AG09319 (cell line): ENCODE data around the gene ALOX5.
"Not testable (repeated sequence)": the region's sequence is repeated elsewhere in the genome, so short reads cannot be mapped to it uniquely, and the experiment has no call there.

Experiments used
- DNase-seq: peaks from one replicate; pipeline ENCODE4 v3.0.0-alpha.2; 2010; ENCODE audit warnings: low read depth; ENCODE audit errors: extremely low read depth
- TF ChIP-seq, protein P1 (sequence below): IDR thresholded peaks from 2 replicates; pipeline ENCODE4 v1.5.1; 2011; ENCODE audit warnings: low read depth, mild to moderate bottlenecking, inconsistent platforms, low read length, moderate library complexity

ALOX5 gene

DNA sequence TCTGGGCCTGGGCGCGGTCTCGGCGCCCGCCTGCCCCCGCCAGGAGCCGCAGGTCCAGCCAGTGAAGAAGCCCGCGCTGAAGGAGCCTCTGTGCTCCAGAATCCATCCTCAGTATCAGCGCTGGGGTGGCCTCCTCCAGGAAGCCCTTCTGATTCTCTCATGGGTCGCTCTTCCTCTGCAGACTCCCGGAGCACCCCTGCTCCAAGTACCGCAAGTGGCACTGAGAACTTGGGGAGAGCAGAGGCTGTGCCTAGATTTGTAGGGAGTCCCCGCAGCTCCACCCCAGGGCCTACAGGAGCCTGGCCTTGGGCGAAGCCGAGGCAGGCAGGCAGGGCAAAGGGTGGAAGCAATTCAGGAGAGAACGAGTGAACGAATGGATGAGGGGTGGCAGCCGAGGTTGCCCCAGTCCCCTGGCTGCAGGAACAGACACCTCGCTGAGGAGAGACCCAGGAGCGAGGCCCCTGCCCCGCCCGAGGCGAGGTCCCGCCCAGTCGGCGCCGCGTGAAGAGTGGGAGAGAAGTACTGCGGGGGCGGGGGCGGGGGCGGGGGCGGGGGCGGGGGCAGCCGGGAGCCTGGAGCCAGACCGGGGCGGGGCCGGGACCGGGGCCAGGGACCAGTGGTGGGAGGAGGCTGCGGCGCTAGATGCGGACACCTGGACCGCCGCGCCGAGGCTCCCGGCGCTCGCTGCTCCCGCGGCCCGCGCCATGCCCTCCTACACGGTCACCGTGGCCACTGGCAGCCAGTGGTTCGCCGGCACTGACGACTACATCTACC lies at the start of gene ALOX5:
TSS of gene ALOX5 (plus strand) at position 641 of the 774 bp plus-strand sequence. CDS start at position 705, 64 bp downstream.
- no peak for DNase-seq
- TF ChIP-seq, protein P1, sequence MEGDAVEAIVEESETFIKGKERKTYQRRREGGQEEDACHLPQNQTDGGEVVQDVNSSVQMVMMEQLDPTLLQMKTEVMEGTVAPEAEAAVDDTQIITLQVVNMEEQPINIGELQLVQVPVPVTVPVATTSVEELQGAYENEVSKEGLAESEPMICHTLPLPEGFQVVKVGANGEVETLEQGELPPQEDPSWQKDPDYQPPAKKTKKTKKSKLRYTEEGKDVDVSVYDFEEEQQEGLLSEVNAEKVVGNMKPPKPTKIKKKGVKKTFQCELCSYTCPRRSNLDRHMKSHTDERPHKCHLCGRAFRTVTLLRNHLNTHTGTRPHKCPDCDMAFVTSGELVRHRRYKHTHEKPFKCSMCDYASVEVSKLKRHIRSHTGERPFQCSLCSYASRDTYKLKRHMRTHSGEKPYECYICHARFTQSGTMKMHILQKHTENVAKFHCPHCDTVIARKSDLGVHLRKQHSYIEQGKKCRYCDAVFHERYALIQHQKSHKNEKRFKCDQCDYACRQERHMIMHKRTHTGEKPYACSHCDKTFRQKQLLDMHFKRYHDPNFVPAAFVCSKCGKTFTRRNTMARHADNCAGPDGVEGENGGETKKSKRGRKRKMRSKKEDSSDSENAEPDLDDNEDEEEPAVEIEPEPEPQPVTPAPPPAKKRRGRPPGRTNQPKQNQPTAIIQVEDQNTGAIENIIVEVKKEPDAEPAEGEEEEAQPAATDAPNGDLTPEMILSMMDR, result no peak

DNA sequence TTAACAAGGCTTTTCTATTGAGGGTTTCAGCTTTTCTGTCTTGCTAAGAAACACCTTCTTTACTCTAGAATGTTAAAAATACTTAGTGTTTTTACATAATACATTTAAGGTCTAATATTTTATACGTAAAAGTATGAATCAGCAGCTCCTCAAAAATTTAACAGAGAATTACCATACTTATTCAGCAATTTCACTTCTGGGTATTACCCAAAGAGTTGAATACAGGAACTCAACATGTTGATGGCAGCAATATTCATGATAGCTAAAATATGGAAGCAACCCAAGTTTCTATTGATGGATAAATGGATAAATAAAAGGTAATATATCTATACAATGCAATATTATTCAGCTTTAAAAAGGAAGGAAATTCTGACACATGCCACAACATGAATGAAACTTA lies 48.9 kb upstream of the ALOX5 start:
- no peak for DNase-seq
- TF ChIP-seq, protein P1, result no peak

DNA sequence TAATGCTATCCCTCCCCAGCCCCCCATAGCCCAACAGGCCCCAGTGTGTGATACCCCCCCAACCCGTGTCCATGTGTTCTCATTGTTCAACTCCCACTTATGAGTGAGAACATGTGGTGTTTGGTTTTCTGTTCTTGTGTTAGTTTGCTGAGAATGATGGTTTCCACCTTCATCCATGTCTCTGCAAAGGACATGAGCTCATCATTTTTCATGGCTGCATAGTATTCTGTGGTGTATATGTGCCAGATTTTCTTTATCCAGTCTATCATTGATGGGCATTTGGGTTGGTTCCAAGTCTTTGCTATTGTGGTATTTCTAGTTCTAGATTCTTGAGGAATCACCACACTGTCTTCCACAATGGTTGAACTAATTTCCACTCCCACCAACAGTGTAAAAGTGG lies 47.2 kb upstream of the ALOX5 start:
- DNase-seq, result not testable (repeated sequence)

DNA sequence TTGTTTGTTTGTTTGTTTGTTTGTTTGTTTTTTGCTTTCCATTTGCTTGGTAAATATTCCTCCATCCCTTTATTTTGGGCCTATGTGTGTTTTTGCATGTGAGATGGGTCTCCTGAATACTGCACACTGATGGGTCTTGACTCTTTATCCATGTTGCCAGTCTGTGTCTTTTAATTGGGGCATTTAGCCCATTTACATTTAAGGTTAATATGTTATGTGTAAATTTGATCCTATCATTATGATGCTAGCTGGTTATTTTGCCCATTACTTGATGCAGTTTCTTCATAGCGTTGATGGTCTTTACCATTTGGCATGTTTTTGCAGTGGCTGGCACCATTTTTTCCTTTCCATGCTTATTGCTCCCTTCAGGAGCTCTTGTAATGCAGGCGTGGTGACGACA lies 42.2 kb upstream of the ALOX5 start:
- DNase-seq, result not testable (repeated sequence)

DNA sequence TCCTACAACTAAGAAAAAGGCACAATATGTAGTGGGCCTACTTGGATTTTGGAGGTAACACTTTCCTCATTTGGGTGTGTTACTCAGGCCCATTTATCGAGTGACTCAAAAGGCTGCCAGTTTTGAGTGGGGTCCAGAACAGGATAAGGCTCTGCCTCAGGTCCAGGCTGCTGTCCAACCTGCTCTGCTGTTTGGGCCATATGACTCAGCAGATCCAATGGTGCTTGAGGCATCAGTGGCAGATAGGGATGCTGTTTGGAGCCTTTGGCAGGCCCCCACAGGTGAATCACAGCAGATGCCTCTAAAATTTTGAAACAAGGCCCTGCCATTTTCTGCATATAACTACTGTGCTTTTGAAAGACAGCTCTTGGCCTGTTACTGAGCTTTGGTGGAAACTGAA lies 34.1 kb upstream of the ALOX5 start:
- DNase-seq, result no peak

DNA sequence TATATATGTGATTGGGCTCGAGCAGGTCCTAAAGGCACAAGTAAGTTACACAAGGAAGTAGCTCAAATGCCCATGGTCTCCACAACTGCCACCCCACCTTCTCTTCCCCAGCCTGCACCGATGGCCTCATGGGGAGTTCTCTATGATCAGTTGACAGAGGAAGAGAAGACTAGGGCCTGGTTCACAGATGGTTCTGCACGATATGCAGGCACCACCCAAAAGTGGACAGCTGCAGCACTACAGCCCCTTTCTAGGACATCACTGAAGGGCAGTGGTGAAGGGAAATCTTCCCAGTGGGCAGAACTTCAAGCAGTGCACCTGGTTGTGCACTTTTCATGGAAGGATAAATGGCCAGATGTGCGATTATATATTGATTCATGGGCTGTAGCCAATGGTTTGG lies 33.6 kb upstream of the ALOX5 start:
- not testable (repeated sequence) for DNase-seq

More for the DNA sequence above, 34.1 kb upstream of the ALOX5 start:
- TF ChIP-seq, protein P1, result no peak

DNA sequence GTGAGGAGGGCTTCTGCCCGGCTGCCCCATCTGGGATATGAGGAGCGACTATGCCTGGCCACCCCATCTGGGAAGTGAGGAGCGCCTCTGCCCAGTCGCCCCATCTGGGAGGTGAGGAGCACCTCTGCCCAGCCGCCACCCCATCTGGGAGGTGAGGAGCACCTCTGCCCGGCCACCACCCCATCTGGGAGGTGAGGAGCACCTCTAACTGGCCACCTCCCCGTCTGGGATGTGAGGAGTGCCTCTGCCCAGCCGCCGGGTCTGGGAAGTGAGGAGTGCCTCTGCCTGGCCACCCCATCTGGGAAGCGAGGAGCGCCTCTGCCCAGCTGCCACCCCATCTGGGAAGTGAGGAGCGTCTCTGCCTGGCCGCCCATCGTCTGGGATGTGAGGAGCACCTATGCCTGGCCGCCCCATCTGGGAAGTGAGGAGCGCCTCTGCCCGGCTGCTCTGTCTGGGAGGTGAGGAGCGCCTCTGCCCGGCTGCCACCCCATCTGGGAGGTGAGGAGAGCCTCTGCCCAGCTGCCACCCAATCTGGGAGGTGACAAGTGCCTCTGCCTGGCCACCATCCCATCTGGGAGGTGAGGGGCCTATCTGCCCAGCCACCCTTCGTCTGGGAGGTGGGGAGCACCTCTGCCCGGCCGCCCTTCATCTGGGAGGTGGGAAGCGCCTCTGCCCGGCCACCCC lies 27.2 kb upstream of the ALOX5 start:
- not testable (repeated sequence) for DNase-seq

DNA sequence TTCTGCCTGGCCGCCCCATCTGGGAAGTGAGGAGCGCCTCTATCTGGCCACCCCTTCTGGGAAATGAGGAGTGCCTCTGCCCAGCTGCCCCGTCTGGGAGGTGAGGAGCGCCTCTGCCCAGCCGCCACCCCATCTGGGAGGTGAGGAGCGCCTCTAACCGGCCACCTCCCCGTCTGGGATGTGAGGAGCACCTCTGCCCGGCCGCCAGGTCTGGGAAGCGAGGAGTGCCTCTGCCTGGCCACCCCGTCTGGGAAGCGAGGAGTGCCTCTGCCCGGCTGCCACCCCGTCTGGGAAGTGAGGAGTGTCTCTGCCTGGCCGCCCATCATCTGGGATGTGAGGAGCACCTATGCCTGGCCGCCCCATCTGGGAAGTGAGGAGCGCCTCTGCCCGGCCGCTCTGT lies 26.6 kb upstream of the ALOX5 start:
- not testable (repeated sequence) for DNase-seq

DNA sequence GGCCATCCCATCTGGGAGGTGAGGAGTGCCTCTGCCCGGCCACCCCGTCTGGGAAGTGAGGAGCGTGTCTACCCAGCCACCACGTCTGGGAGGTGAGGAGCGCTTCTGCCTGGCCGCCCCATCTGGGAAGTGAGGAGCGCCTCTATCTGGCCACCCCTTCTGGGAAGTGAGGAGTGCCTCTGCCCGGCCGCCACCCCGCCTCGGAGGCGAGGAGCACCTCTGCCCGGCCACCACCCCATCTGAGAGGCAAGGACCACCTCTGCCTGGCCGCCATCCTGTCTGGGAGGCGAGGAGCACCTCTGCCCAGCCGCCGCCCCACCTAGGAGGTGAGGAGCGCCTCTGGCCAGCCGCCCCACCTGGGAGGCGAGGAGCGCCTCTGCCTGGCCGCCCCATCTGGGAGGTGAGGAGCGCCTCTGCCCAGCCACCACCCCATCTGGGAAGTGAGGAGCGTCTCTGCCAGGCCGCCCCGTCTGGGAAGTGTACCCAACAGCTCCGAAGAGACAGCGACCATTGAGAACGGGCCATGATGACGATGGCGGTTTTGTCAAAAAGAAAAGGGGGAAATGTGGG lies 25.7 kb upstream of the ALOX5 start:
- DNase-seq, result not testable (repeated sequence)

DNA sequence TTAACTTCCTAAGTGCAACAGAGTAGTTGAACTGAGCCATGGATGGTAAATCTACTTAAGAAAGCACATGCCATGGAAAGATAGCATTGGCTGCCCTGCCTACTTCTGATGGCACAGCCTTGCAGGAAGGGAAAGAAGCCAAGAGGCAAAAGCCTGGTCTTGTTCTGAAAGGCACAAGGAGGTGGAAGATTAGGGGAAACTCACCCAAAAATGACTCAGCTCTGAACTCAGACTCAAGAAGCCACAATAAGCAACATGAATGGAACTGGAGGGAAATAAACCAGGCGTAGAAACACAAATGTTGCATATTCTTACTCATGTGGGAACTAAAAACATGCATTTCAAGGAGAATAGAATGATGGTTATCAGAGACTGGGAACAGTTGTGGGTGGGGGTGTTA lies 20.8 kb upstream of the ALOX5 start:
- TF ChIP-seq, protein P1, result no peak
- DNase-seq, result no peak
